Measurements from ENCODE around the gene FAT4.

The FAT4 gene

DNA sequence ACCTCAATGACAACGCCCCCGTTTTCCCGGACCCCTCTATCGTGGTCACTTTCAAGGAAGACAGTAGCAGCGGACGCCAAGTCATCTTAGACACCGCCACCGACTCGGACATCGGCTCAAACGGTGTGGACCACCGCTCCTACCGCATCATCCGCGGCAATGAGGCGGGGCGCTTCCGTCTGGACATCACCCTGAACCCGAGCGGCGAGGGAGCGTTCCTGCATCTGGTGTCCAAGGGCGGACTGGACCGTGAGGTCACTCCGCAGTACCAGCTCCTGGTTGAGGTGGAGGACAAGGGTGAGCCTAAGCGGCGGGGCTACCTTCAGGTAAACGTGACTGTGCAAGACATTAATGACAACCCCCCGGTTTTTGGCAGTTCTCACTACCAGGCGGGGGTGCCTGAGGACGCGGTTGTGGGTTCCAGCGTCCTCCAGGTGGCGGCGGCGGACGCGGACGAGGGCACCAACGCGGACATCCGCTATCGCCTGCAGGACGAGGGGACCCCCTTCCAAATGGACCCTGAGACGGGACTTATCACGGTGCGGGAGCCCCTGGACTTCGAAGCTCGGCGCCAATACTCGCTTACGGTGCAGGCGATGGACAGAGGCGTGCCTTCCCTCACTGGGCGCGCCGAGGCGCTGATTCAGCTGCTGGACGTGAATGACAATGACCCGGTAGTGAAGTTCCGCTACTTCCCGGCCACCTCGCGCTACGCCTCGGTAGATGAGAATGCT, 2.2 kb downstream of the FAT4 start:
- DNase-seq (ENCODE audit: low spot score): no peak

DNA sequence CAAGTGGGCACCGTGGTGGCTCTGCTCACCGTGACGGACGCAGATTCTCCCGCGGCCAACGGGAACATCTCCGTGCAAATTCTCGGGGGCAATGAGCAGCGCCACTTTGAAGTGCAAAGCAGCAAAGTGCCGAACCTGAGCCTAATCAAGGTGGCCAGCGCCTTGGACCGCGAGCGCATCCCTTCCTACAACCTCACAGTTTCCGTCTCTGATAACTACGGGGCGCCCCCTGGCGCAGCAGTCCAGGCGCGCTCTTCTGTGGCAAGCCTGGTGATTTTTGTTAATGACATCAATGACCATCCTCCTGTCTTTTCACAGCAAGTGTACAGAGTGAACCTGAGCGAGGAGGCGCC, 2.7 kb downstream of the FAT4 start:
- no peak for DNase-seq (ENCODE audit: low spot score)

DNA sequence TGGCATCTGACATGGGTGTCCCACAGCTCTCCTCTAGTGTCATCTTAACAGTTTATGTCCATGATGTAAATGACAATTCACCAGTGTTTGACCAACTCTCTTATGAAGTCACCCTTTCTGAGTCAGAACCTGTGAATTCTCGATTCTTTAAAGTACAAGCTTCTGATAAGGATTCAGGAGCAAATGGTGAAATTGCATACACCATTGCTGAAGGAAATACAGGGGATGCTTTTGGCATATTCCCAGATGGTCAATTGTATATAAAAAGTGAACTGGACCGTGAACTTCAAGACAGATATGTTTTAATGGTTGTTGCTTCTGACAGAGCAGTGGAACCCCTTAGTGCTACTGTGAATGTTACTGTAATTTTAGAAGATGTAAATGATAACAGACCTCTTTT, 4.6 kb downstream of the FAT4 start:
- DNase-seq (ENCODE audit: low spot score): no peak

DNA sequence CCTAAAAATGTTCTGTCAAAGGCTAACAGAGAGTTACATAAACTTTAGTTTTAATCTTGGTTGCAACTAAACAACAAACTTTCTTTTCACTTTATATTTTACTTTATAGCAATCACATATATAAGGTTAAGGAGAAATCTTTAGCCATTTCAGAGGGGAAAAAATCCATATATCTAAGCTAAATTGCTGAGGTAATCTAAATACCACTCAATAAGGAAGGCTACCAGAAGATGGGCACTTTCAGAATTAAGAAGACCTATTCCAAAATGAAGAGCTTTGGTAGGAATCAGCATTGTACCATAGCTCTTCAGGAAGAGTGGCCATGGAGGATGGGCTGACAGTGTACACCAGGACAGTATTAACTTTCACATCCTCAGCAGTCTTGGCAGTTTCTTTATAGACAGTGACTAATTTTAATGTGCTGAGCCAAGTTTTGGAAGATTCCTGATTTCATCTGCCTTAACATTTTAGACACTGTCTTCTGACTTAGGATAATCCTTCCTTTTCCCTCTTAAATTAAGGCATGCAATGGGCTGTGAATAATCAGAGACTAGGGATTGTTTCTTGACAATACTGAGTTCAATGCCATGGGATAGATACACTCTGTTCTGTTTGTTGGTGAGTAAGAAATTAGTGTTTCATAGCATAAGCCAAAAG, 7.1 kb downstream of the FAT4 start:
- DNase-seq (ENCODE audit: low spot score): no peak

DNA sequence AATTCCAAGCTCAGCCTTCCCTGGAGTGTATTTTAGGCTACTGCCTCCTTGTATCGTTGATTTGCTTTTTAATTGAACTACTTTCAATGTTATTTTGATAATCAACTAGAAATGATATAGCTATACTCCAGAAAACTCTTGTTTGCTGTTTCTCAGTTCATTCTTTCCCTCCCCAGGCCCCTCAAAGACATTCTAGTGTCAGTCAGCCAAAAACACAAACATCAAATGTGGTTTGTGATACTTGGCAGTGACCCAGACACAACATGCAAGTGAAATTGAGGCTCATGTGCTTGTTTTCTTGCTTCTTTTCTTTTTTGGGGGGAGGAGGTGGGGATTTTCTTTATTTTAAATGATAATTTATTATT, 7.6 kb downstream of the FAT4 start:
- no peak for DNase-seq (ENCODE audit: low spot score)

DNA sequence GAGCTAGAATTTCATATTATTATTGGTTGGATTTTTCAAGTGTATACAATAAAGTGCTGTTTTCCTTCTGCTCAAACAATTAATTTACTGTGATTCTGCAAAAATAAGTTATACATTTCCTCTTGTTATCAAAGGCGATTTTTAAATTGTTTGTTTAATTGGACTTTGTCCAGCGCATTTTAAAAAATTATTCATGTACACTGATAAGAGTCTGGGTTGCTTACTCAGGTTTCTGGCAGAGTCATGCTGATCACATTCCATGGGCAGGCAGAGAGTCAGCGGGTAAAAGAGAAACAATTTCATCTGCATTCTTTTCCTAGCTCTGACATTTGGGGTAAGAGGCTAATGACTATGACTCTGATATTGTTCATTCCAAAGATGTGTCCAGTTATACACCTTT, 8.9 kb downstream of the FAT4 start:
- DNase-seq (ENCODE audit: low spot score): no peak

DNA sequence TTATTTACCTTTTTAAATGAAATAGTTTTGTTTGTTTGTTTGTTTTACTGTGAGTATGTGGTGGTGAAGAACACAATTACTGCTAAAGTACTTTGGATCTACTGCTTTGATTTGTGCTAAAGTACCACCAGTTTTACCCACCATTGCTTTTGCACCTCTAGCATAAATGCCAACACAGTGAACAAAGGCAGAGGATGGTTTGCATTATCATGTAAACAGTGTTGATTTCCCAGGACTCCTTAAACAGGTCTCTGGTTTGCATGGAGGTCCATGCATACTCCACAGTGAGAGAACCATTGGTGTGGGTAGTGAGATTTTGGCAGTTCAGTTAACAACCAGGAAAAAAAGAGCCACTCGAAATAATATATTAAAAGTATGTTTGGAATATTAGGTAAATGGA, 11.0 kb downstream of the FAT4 start:
- DNase-seq (ENCODE audit: low spot score): no peak

DNA sequence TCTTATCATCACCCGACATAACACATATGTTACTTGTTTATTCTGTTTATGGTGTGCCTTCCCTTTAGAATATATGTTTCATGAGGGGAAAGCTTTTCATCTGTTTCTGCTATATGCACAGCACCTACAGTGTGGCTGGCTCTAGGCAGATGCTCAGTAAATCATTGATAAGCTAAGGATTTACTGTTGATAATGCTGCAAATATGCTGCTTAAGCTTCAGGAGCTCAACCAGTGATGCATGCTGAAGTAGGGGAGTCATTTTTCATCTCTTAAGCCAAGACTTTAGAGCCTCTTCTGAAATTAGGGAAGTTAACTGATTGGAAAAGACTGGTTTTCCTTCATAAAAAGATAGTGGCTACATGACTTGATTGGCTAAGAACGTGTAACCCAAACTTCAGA, 16.4 kb downstream of the FAT4 start:
- DNase-seq (ENCODE audit: low spot score): no peak

DNA sequence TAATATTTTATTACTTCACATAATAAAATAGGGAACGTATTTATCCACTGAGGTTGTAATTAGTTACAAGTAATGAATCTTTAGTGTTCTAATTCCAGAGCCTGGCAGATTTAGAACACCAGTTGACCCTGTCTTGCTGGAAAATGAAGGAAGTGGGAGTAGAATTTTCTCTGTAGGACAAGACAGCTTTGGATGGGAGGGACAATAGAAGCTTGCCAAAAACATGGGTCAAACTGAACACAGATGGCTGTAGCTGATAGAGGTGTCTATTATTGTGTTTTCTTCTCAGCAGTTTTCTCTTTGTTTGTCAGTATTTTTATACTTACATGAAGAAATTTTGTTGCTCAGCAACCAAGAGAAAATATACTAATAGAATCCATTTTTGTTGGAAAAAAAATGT, 20.2 kb downstream of the FAT4 start:
- no peak for DNase-seq (ENCODE audit: low spot score)

DNA sequence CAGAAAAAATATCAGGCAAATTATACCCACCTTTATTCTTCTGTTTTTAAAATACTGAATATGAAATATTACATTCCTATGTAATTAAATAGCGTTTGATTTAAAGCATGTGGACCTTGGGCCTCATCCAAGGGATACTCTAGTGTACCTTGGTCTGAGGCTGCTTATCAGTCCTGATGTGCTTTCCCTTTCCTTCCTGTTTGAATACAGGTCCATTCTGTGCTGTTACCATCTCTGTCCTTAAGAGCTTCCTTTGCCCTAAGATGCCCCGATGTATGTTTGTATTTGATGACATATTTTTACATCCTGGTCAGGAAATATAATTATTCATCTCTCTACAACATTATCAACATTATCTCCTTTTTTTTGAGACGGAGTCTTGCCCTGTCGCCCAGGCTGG, 24.1 kb downstream of the FAT4 start:
- no peak for DNase-seq (ENCODE audit: low spot score)

DNA sequence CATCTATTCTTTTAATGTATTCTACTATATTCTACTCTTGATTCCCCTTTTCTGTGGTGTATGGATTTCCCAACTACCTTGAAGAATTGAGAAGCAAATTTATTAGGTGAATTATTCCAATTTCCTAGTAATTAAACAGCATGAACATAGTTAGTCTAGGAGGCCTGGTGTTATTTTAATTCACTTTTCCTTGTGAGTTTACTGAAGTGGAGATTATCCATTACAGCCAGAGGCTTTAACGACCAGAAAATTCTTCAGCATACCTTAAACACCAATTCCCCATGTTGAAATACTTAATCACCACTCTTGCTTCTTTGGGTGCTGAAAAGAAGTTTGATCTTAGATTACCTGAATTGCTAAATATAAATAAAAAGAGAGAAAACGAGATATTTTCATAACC, 29.4 kb downstream of the FAT4 start:
- DNase-seq (ENCODE audit: low spot score): no peak

DNA sequence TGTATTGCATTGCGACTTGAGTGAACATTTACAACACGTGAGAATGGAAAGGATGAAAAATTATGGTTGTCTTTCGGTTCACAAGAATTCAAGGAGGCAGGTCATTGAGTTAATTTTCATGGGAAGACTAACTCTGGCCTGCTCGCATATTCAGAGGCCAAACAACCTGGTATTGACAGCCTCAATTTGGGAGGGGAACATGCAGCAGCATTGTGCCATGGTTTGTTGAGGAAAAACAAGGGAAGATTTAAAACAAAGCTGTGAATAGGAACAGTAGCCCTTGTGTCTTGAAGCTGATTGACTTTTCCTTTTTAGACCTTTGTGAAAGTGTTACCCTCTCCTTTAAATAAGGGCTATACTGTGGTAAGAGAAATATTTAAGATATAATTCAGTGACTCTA, 31.9 kb downstream of the FAT4 start:
- DNase-seq (ENCODE audit: low spot score): no peak

DNA sequence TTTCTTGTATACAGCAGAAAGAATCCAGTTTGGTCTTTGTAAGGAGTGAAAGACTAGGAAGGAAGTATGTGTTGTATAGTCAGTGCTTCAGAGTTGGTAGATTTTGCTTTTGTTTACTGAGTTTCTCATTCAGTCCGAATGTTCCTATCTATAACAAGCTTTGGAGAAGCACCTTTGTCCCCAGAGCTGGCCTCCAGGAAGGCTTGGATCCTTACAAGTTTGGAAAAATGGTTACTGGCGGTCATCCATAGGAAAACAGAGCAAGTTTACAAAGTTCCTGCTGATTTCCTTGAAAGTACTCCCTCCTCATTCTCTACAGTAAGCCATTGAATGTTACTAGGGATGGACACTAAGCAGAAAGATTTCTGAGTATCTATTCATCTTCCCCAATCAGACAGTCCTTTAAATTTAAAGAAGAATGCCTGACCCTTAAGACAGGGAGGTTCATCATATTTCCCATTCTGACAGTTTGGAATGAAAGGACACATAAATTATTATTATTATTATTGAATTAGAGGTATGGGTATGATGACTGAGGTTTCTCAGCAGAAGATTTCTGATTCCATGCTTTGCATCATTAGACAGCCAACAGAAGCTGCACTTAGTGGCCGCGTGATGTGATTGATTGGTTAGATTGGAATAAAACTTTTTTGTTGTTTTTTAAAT, 35.8 kb downstream of the FAT4 start:
- DNase-seq (ENCODE audit: low spot score): no peak

DNA sequence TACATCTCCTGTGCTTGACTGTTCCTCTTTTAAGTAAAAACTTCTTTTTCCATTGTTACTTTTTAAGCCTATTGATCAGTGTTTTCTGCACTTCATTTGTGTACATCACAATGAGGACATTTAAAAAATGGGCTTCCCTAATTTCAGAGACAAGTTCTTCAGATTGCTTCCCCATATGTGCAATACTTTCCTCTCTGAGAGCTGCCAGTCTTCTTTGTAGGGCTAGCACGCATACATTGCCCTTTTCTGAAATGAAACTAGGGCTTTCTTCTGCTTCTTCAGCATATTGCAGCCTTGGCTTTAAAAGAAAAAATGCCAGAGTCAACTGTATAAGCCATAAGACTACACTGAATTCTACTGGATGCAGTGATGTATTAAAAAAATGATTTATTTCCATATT, 37.8 kb downstream of the FAT4 start:
- DNase-seq (ENCODE audit: low spot score): no peak

DNA sequence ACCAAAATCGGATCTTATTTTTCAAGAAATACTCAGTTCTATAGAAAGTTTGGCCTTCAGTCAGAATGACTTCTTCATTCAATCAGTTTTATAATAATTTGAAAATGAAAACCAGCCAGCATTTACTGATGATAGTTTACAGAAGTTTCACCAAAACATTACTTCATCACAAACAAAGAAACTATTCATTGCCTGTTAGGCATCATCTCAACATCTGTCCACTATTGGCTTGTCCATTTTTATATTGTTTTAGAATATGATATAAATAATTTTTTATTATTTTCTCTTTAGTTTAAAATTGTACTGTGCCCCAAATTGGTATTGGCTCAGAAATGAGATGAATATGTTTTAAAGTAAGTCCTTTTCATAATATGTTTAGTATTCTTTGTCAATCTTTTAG, 38.4 kb downstream of the FAT4 start:
- DNase-seq (ENCODE audit: low spot score): no peak

DNA sequence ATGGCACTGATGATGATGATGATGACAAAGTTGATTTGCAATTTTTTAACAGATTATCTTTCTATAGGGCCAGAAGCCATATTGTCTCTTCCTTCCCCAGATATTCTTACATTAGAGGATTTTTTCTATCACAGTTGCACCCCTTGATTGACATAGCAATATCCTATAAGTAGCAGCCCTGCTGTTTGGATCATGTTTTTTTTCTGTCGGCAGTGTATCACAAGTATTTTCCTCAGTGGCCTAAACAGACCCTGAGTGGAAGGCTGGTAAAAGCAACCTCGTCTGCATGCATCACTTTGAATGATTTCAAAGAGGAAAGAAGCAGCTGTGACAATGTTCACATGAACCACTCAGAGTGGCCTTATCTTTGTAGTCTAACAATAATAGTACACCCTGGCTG, 41.0 kb downstream of the FAT4 start:
- DNase-seq (ENCODE audit: low spot score): no peak

DNA sequence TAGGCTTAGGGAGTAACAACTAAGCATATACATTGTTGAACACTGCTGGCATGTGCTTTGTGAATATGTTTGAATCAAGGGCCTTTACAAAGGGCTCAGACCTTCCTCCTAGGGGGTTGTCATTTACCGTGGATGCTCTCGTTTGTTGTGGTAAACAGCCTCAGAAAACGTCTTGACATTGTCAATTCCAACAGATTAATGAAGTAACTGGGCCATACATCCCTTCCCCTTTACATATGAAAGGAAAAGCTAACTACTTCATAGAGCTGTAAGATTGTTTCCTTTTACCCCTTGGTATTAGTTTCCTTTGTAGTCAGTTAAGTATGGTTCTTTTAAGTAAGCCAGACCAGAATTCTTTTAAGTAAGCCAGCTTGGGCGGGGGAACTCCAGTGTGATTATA, 42.9 kb downstream of the FAT4 start:
- no peak for DNase-seq (ENCODE audit: low spot score)

DNA sequence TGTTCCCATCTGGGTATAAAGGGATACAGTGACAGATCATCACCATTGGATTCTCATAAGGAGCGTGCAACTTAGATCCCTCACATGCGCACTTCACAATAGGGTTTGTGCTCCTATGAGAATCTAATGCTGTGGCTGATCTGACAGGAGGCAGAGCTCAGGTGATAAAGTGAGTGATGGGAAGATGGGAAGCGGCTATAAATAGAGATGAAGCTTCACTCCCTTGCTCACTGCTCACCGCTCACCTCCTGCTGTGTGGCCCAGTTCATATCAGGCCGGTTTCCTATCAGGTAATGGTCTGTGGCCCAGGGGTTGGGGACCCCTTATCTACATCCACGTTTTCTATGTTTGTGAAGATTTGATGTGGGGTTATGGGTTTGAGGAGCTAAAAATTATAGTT, 43.7 kb downstream of the FAT4 start:
- no peak for DNase-seq (ENCODE audit: low spot score)

DNA sequence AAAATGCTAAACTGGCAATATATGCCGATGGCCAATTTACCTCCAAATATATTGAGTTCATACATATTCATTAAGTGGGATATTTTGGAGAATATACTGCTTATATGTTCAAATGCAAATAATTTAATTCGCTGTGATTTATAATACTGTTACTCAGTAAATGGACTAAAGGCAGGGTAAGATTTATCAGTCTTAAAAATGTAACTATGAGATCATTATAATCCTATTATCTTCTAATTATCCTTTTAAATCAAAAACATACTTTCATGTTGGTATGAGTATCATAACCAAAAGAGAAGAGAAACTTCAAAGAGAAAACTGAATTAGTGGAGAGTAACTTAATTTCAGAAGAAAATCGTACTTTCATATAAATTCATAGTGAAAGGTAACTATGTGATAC, 44.6 kb downstream of the FAT4 start:
- no peak for DNase-seq (ENCODE audit: low spot score)

DNA sequence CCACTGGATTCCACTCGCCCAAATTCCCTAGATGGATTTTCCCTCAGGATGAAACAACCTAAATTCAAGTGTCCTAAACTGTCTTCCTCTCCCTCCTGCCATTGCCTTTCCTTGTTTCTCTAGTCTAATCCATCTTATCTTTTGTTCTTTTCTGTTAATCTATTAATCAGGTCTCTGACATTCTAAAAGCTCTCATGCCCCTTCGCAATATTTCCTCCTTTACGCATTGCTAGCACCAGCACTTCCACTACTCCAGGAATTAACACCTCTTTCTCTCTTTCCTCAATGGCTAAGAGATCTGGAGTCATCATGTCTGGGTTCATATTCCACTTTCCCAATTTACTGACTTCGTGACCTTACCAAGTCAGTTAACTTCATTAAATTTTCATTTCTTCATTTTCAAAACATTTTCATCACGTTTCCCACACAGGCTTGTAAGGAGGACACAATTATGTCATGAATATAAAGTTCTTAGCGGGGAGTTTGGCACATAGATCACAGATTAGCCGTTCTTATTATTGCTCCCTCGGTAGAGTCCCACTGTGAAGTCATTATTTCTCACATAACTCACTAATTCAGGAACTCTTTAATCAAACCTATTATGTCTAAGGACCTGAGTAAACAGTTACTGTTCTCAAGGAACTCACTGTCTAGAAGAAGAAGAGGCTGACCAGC, 45.3 kb downstream of the FAT4 start:
- DNase-seq (ENCODE audit: low spot score): no peak

DNA sequence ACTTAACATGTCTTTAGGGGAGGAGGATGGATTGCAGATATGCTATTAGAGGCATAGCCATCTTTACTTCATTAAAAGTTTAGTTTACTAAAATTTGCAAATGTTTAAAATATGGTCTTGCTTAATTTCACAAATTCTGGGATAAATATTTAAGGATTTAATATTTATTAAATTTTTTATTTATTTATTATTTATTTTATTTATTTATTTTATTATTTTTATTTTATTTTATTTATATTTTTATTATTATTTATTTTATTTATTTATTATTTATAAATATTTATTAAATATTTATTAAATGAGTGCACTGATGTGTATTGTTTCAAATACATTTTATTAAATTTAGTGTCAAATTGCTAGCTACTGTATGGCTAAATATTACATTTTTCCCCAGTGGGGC, 46.0 kb downstream of the FAT4 start:
- DNase-seq (ENCODE audit: low spot score): no peak

All from hematopoietic multipotent progenitor cell treated with erythropoietin and hydrocortisone succinate and interleukin-3 and kit ligand, for 17 days (in vitro differentiated cells).